ENCODE measurements around the gene ZFP37. TPM values are rescaled to one million over a fixed set of nuclear protein-coding genes. Genes with fewer than 3 reads are reported as not detected.
"Not testable (repeated sequence)": the region's sequence is repeated elsewhere in the genome, so short reads cannot be mapped to it uniquely, and the experiment has no call there.

The ZFP37 gene
- 0.58 and 0.67 TPM in 2 replicates for polyA plus RNA-seq (2012; rRNA removed)
- polyA plus RNA-seq (2012; cell fraction: cytosol; rRNA removed) = 0.79 and 0.99 TPM in 2 replicates
- polyA plus RNA-seq (2012; cell fraction: nucleus; rRNA removed) = 0.86 and 1.2 TPM in 2 replicates

DNA sequence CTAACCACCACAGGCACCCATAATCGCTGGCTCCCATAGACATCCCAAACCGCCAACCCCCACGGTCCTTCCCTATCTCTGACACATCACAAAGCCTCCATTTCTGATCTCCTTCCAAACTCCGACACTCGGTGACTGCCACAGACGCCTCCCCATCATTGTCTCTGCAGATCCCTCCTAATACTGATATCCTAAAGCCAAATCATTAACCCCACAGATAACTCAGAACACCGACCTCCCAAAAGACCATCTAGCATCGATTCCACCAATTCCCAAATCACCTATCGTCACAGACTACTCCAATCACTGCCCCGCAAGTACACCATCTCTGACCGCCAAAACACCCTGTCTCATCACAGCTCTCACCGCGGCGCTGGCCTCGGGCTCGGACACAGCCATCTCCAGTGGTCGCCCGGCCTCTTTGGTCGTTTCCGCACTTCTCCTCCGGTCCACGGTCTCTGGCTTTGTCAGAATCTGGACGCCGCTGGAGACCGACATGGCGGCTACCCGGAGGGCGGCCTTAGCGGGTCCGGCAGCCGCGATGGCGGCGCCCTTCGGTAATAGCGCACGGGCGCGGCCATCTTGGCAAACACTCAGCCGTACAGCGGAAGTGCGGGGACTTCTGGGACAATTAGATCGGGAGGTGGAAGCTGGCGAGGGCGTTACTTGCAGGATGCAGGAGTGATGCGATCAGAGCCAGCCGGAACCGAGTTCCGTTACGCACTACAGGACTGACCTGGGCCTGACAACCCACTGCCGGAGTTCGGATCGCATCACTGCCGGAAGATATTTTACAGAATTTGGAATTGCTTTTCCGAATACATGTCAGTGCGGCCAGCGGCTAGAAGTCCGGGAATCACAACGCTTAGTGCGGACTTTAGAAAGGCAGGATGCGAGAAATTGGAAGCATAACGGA, at the start of gene ZFP37:
Gene ZFP37, minus strand, starts transcription at position 534 of the 916 bp plus-strand sequence. Its CDS starts 36 bp downstream, at position 498.
- H3K79me2 ChIP-seq (ENCODE audit: insufficient read depth) = peaks cover 7% of the 10 kb centered on the region
- TF ChIP-seq TCF12 (IDR thresholded peaks at IDR 0.05) = no peak
- TF ChIP-seq IRF3 (IDR thresholded peaks at IDR 0.05; ENCODE audit: low read depth, low read length) = no peak
- no peak for TF ChIP-seq EZH2phosphoT487 (IDR thresholded peaks at IDR 0.05; ENCODE audit: borderline replicate concordance, low read depth)
- TF ChIP-seq FOXM1 (IDR thresholded peaks at IDR 0.05; ENCODE audit: low read depth) = no peak
- no peak for TF ChIP-seq MEF2A (IDR thresholded peaks at IDR 0.05; ENCODE audit: borderline replicate concordance, low read depth)
- TF ChIP-seq RXRA (IDR thresholded peaks at IDR 0.05; ENCODE audit: borderline replicate concordance, low read depth) = no peak
- TF ChIP-seq RFX5 (IDR thresholded peaks at IDR 0.05; ENCODE audit: low read length) = no peak
- TF ChIP-seq PBX3 (IDR thresholded peaks at IDR 0.05) = no peak
- peak; percentile 90 for TF ChIP-seq CHD2 (IDR thresholded peaks at IDR 0.05; ENCODE audit: low read length, partially characterized antibody)
- TF ChIP-seq NRF1 (IDR thresholded peaks at IDR 0.05; ENCODE audit: low read depth, low read length) = no peak
- TF ChIP-seq RCOR1 (IDR thresholded peaks at IDR 0.05; ENCODE audit: low read length) = peak; percentile 43
- TF ChIP-seq ELF1 (IDR thresholded peaks at IDR 0.05) = peak; percentile 83
- no peak; the same call in 1 of the 2 replicates for TF ChIP-seq GATA2 (CRISPR knock-in tag; IDR thresholded peaks at IDR 0.05)
- peak; percentile 100 for TF ChIP-seq YY1 (IDR thresholded peaks at IDR 0.05; ENCODE audit: low read depth)
- peak; percentile 83 for TF ChIP-seq GABPA (IDR thresholded peaks at IDR 0.05; ENCODE audit: low read depth)
- peak; percentile 13; the same call in 1 of the 2 replicates for TF ChIP-seq NFIC (IDR thresholded peaks at IDR 0.05; ENCODE audit: borderline replicate concordance)
- TF ChIP-seq, protein P1, sequence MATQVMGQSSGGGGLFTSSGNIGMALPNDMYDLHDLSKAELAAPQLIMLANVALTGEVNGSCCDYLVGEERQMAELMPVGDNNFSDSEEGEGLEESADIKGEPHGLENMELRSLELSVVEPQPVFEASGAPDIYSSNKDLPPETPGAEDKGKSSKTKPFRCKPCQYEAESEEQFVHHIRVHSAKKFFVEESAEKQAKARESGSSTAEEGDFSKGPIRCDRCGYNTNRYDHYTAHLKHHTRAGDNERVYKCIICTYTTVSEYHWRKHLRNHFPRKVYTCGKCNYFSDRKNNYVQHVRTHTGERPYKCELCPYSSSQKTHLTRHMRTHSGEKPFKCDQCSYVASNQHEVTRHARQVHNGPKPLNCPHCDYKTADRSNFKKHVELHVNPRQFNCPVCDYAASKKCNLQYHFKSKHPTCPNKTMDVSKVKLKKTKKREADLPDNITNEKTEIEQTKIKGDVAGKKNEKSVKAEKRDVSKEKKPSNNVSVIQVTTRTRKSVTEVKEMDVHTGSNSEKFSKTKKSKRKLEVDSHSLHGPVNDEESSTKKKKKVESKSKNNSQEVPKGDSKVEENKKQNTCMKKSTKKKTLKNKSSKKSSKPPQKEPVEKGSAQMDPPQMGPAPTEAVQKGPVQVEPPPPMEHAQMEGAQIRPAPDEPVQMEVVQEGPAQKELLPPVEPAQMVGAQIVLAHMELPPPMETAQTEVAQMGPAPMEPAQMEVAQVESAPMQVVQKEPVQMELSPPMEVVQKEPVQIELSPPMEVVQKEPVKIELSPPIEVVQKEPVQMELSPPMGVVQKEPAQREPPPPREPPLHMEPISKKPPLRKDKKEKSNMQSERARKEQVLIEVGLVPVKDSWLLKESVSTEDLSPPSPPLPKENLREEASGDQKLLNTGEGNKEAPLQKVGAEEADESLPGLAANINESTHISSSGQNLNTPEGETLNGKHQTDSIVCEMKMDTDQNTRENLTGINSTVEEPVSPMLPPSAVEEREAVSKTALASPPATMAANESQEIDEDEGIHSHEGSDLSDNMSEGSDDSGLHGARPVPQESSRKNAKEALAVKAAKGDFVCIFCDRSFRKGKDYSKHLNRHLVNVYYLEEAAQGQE (IDR thresholded peaks at IDR 0.05; ENCODE audit: low read depth, low read length) = no peak
- TF ChIP-seq, protein P2, sequence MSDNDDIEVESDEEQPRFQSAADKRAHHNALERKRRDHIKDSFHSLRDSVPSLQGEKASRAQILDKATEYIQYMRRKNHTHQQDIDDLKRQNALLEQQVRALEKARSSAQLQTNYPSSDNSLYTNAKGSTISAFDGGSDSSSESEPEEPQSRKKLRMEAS (IDR thresholded peaks at IDR 0.05; ENCODE audit: low read depth) = no peak
- TF ChIP-seq POLR2AphosphoS5 (IDR thresholded peaks at IDR 0.05; ENCODE audit: low read depth, low read length) = peak; percentile 93
- TF ChIP-seq EP300 (IDR thresholded peaks at IDR 0.05; ENCODE audit: borderline replicate concordance in 1 of 2, low read depth in 1 of 2, low read length in 1 of 2) = peak in 1 of 2 experiments; percentile 17; a peak in 2 of 4 replicates
- peak; percentile 57 for TF ChIP-seq MXI1 (IDR thresholded peaks at IDR 0.05; ENCODE audit: low read depth, low read length)
- peak within 1 kb of the TSS; percentile 63 to 80 for H3K4me3 ChIP-seq (ENCODE audit: low read depth in 2 of 2, low read length in 1 of 2)
- 3% methylated on average over 43 of the region's 62 CpGs for WGBS (ENCODE audit: low lambda C conversion rate)
- H4K20me1 ChIP-seq (ENCODE audit: insufficient read depth) = no peaks in the 10 kb centered on the region
- peak within 1 kb of the TSS; percentile 98 for H2AFZ ChIP-seq (ENCODE audit: low read depth)
- H3K4me1 ChIP-seq (ENCODE audit: control insufficient read depth in 1 of 2, insufficient read depth in 2 of 2, low read depth in 1 of 2, low read length in 1 of 2) = 0 out of 4 replicates have a peak, but pooled peaks cover 0 to 2% of the 10 kb centered on the region in 2 experiments
- no peaks in the 10 kb centered on the region for H3K36me3 ChIP-seq (replicated peaks in 1 of 2; ENCODE audit: control insufficient read depth in 1 of 2, insufficient read depth in 2 of 2, low read length in 1 of 2)
- peak within 1 kb of the TSS; percentile 64 for H3K4me2 ChIP-seq
- DNase-seq = peak; percentile 93
- H3K9me2 ChIP-seq = no peaks in the 10 kb centered on the region
- peaks cover 1% of the 10 kb centered on the region; the same call in 1 of the 2 replicates for H3K27me3 ChIP-seq (ENCODE audit: insufficient read depth)
- CTCF ChIA-PET = interaction anchor here (0.6 to 1.3 kb wide), 2 partner anchors 14 to 56 kb away, joined by 3 to 4 read pairs; no protein-coding TSS in a partner anchor
- H3K9ac ChIP-seq = peak within 1 kb of the TSS; percentile 77
- no peaks in the 10 kb centered on the region for H3F3A ChIP-seq (replicated peaks; ENCODE audit: insufficient read depth)
- peak within 1 kb of the TSS; percentile 59 to 82 for H3K27ac ChIP-seq (ENCODE audit: low read depth in 2 of 2, low read length in 1 of 2)
- POLR2A ChIA-PET = interaction anchor here (1.0 kb wide), 1 partner anchor 9 kb away, joined by 3 read pairs; no protein-coding TSS in a partner anchor
- no peaks in the 10 kb centered on the region for H3K9me3 ChIP-seq

- no CpG with 5 or more reads among the region's 6 CpGs for WGBS (ENCODE audit: low lambda C conversion rate)
- POLR2A ChIA-PET; H3K36me3 ChIP-seq (replicated peaks in 1 of 2; ENCODE audit: control insufficient read depth in 1 of 2, insufficient read depth in 2 of 2, low read length in 1 of 2); DNase-seq; H4K20me1 ChIP-seq (ENCODE audit: insufficient read depth); H3K79me2 ChIP-seq (ENCODE audit: insufficient read depth); H3K4me2 ChIP-seq; H3K27ac ChIP-seq (ENCODE audit: low read depth in 2 of 2, low read length in 1 of 2); H3K9me3 ChIP-seq; H3K4me1 ChIP-seq (ENCODE audit: control insufficient read depth in 1 of 2, insufficient read depth in 2 of 2, low read depth in 1 of 2, low read length in 1 of 2); H3F3A ChIP-seq (replicated peaks; ENCODE audit: insufficient read depth); H3K27me3 ChIP-seq (ENCODE audit: insufficient read depth); H3K9me2 ChIP-seq; H3K4me3 ChIP-seq (ENCODE audit: low read depth in 2 of 2, low read length in 1 of 2); H3K9ac ChIP-seq; CTCF ChIA-PET; H2AFZ ChIP-seq (ENCODE audit: low read depth): not testable (repeated sequence)
Measured at GRCh38 chr9:113105345-113105744, 48.8 kb upstream of the ZFP37 start.

Data from SK-N-SH (cell line).